Jurkat, Clone E6-1 (cell line): ENCODE measurements around the gene USP22.

Experiments
- DNase-seq: peaks from one replicate; pipeline ENCODE4 v3.0.0-alpha.2; 2011; ENCODE audit warnings: low read depth, low spot score
- H3K4me3 ChIP-seq: 2 replicates; pipeline ENCODE4 v1.5.1; 2011; ENCODE audit warnings: mild to moderate bottlenecking, low read length, control low read depth, moderate library complexity

The USP22 gene

DNA sequence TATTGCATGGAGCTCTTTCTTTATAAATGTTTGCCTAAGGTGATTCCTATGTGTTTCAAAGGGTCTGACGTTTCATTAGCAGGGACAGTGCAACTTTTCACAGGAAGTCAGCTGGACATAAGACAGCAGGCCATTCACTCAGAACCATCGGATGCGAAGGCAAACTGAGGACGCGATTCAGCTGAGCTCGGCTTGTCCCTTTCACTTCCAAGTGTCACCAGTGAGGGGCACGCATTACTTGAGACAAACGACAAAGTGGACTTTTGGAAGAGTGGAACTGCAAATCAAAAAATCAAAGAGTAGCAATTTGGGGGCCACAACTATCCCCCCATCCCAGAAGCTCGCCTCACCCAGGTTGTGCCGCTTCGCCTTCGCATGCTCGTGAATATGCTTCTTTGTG, 14.6 kb downstream of the USP22 start:
- no peak overlapping the region for H3K4me3 ChIP-seq
- DNase-seq, result no peak

DNA sequence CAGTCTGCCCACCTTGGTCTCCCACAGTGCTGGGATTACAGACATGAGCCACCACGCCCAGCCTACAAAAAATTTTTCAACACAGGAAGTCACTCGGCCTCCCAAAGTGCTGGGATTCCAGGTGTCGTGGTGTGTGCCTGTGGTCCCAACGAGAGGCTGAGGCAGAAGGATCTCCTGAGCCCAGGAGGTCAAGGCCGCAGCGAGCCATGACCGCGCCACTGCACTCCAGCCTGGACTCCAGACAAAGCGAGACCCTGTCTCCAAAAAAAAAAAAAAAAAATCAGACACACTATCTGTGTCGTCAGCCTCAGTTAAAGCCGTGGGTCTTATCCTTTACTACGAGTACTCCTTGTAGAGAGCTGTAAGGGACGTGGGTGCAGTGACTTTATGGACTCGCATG, 15.8 kb downstream of the USP22 start:
- no peak overlapping the region for H3K4me3 ChIP-seq
- no peak for DNase-seq

DNA sequence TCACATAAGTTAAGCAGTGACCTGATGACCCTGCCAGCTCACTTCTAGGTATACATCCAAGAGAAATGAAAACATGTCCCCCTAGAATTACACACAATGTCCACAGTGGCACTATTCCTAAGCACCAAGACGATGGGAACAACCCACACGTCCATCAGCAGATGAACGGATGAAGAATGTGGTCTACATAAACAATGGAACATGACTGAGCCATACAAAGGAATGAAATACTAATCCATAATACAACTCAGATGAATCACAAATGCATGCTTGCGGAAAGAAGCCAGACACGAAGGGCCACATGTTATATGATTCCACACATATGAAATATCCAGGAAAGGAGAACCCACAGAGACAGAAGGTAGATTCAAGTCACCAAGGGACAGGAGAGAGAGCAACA, 17.4 kb downstream of the USP22 start:
- H3K4me3 ChIP-seq, result no peak overlapping the region
- no peak for DNase-seq

- H3K4me3 ChIP-seq, result no peak overlapping the region
- DNase-seq, result no peak
These were observed 18.8 kb downstream of the USP22 start for GRCh38 chr17:21024024-21024423.

DNA sequence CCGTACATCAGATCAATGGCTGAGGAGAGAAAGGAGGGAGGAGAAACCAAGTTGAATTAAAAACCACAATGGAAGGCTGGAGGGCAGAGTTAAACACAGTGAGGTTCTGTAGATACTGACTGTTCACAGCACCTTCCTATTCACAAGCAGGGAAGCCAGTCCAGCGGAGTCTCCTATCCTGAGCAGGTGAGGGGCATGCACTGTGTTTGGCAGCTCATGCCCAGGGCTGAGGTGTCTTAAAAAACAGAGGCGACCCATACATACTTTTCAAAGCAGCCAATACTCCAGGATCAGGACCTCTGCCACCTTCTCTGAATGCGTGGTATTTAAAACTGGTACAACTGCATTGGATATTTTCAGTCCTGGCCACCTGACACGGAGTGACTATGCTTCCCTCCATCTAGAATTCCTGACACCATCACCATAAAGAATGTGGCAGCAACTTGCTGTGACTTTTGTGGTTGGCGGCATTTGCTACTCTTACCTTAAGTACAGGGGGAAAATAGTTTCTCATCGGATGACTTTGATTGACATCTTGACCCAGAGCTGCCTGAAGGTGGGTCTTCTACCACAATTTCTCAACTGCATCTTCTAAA, 21.5 kb downstream of the USP22 start:
- no peak overlapping the region for H3K4me3 ChIP-seq
- DNase-seq, result no peak

DNA sequence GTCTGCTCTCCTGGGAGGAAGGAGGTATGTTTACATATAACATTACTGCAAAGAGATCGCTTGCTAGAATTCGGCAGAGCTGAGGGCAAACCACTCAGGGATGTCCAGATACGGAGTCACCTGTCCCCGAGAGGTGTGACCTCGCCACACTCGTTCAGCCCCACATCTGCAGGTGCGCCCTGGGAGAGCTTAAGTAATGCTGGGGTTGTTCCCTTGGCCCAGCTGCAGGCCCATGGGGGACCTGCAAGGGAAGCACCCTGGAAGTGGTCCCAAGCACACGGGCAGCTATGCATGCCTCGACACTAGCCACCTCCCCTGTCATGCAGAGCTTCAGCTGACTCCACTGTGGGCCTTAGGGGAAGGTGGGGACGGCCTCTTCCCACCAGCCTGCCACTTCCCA, 22.2 kb downstream of the USP22 start:
- no peak for DNase-seq
- H3K4me3 ChIP-seq, result no peak overlapping the region

- peak; percentile 28 for DNase-seq
These were observed 22.7 kb downstream of the USP22 start for GRCh38 chr17:21019976-21020586.

DNA sequence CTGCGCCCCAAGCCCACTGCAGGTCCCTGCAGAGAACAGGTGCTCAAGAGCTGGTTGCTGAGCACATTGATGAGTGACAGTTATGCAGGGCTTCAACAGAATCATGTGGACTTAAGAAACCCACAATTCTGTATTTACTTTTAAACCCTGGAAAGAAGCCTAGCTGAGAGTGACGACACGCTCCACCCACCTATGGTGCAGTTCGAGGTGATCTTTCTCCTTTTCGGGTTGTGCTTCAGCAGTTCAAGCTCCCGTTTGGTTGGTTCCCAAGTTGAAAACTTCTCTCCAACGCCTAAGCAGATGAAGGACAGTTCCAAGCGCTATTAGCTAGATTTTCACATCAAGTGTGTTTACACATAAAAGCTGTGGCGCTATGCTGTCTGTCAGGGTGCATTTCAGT, 23.9 kb downstream of the USP22 start:
- DNase-seq, result no peak

More at GRCh38 chr17:21019976-21020586, 22.7 kb downstream of the USP22 start:
- H3K4me3 ChIP-seq, result no peak overlapping the region

DNA sequence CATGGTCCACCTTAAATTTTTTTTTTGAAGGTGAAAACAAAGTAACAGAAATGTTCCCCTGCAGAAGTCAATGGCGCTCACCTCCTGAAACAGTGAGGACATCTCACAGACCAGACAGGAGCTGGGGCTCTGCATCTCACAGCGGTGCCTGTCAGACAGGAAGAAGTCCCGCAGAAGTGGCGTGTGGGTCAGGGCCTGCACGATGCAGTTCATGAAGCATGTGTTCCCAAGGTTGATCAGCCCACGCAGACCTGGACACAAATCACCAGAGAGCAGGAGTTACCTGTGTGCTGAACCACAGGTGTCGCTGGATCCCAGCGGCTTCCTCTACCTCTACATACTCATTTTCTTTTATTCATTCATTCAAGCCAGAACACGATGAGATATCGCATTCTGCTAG, 24.9 kb downstream of the USP22 start:
- H3K4me3 ChIP-seq, result no peak overlapping the region
- DNase-seq, result no peak

More for the DNA sequence above, 23.9 kb downstream of the USP22 start:
- no peak overlapping the region for H3K4me3 ChIP-seq

DNA sequence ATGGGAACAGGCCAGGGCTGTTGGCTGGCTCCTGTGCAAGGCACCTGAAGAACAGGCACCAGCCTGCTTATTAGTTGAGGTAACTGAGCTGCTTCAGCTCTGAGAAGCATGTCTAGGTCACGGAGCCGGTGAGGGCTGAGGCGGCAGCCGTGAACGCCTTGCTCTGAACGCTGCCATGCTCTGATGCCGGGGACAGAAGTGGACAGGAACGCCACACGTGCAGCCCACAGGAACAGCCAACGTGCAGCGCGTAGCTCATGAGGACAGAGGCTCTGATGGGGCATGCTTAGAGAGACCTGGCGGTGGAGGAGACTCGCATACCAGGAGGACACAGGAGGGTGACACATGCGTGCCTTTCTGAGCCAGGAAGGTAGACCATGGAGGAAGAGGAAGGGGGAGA, 25.6 kb downstream of the USP22 start:
- no peak for DNase-seq
- no peak overlapping the region for H3K4me3 ChIP-seq

DNA sequence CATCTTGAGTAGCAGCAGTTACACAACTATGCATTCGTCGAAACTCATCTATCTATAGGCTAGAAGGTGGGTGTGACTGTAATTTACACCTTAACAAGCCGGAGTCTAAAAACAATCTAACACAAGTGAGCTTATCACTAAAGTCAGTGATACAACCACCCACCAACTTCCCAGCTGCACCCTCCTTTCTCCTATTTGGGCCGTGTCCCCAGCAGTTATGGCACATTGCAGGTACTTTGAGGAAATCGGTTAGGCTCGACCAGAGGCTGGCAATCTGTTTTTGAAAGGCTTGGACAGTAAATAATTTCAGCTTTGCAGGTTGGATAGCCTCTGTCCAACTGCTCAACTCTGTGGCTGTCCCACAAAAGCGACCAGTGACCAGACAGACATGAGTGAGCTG, 26.0 kb downstream of the USP22 start:
- H3K4me3 ChIP-seq, result no peak overlapping the region
- no peak for DNase-seq

GRCh38 chr17:21015564-21015963, 27.2 kb downstream of the USP22 start:
- H3K4me3 ChIP-seq, result no peak overlapping the region
- no peak for DNase-seq

GRCh38 chr17:21014498-21014897, 28.3 kb downstream of the USP22 start:
- H3K4me3 ChIP-seq, result no peak overlapping the region
- DNase-seq, result no peak

DNA sequence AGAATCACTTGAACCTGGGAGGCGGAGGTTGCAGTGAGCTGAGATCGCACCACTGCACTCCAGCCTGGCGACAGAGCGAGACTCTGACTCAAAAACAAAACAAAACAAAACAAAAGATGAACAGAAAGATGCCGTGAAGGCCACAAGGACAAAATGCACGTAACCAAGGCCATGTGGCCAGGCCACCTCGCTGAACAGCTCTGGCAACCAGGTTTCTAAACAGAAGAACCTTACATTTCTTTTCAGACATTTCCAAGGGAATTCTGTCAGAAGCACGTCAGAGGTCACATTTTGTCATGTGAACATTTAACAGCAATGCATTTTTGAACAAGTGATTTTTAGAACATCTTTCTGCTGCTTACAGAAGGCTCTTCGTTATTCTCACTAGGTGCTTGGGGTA, 28.8 kb downstream of the USP22 start:
- no peak overlapping the region for H3K4me3 ChIP-seq
- DNase-seq, result no peak

DNA sequence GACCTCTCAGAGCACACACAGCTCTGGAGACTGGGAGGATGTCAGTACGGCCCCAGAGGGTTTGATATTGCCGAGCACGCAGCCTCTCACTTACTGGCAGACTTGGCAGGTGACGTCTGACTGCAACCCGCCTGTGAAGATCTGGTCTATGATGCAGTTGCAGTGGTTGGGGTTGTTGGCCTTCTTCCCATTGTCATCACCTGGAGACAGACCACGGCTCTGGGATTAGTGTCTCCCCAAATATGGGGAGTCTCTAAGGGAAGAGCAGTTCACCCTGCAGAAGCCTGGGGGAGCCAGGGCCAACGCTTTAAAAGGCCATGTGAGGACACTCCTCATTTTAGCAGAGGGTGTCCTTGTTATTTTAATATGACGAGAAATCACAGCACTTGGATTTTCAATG, 30.1 kb downstream of the USP22 start:
- no peak overlapping the region for H3K4me3 ChIP-seq
- DNase-seq, result no peak

DNA sequence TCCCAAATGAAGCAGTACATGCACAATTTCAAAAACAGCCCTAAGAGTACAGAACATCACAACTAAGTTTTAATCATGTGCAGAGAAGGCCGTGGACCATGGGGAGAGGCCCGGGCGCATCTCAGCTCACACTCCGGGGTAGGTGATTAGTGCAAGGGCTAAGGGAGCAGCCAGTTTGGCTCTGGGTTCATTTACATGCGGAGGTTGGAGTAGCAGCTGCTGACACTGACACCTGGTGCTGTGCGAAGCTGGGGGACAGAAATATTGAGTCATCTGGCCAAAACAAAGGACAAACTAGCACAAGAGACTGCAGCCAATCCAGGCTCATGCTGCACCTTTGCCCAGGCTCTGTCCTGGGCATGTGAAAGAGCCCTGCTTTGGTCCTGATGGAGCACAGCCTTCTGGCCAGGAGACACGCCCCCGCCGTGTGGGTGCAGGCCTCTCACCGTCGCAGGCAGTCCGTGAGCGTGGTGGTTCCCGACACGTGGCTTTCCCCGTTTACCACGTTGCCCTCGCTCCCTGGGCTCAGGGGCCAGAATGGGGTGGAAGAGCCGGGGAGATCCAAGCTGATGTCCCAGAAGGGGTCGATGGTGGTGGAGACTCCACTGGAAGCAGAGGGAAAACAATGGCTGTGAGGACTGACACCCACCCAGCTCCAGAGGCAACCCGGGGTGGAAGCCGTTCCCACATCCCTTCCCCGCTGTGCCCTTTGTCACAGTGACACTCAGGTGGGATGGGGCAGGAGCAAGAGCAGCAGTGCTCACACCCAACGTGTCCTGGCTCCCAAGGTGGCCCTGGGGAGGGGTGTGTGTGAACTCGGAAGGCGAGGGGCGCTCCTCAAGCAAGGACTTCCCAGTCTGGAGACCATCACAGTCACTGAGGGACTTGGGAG, 31.9 kb downstream of the USP22 start:
- H3K4me3 ChIP-seq, result no peak overlapping the region
- no peak for DNase-seq

DNA sequence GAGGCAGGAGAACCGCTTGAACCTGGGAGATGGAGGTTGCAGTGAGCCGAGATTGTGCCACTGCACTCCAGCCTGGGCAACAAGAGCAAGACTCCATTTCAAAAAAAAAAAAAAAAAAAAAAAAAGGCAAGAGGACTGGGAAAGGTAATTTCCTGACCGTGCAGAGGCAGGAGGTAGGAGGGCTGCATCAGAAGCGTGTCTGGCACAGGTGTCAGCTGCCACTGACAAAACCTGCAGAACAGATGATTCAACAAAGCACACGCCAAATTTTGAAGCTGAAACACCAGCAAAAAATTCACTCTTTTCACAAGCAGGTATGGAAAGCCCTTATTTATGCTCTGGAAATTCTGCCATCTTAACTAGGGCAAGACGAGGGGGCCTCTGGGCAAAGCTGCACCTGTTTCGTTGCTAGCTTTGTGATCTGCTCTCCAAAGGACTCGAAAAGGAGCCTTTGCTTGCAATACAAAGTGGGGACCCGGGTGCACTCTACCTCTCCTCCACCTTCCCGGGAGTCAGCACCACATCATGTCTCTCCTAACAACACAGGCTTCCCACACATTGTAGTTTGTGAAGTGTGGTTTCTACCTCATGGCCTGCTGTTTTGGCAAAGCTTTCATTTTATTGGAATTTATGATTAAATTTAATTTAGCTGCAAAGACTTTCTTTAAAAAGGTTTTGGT, 33.7 kb downstream of the USP22 start:
- no peak overlapping the region for H3K4me3 ChIP-seq
- DNase-seq, result no peak

DNA sequence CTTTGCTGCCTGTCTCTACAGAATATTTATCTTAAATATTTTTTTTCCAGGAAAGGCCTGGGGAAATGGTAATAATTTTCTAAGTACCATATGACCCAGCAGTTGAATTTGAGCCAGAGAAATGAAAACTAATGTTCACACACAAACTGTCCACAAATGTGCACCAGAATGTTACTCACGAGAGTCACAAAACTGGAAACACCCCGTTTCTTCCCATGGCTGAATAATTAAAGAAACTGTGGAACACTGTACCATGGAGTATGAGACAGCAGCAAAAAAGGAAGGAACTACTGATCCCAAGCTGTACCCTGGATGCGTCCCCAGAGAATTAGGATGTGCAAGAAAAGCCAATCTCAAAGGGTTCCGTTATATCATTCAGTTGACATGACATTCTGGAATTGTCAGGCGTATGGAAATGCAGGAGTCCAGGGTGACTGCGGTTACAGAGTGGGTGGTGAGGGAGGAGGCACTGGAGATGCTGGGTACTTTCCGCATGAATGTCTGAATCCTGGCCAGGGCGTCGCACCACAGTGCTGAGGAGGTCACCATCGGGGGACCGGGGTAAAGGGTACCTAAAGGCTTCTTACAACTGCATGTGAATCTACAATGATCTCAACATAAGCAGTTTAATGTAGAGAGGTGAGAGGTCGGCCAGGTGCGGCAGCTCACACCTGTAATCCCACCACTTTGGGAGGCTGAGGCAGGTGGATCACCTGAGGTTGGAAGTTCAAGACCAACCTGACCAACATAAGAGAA, 34.5 kb downstream of the USP22 start:
- H3K4me3 ChIP-seq, result no peak overlapping the region
- DNase-seq, result no peak

- DNase-seq, result no peak
- H3K4me3 ChIP-seq, result no peak overlapping the region
These were observed 35.2 kb downstream of the USP22 start for GRCh38 chr17:21007646-21008045.
